Astrocyte of the spinal cord (primary cell): ENCODE results near the gene FUZ.

Source experiments
- DNase-seq: peaks from one replicate; pipeline ENCODE4 v3.0.0; 2011; ENCODE audit warnings: low read depth, low spot score
- H3K4me3 ChIP-seq: 2 replicates; pipeline ENCODE4 v1.5.1; 2011; ENCODE audit warnings: low read depth, mild to moderate bottlenecking, low read length, moderate library complexity
- in situ Hi-C: cut with HindIII; loops from 2 replicates; pipeline ENCODE4 v1.10.0; 2017; ENCODE audit warnings: low sequenced_read_pairs
- TF ChIP-seq, protein P1 (sequence below): IDR thresholded peaks from 2 replicates; pipeline ENCODE4 v1.5.1; 2012; ENCODE audit warnings: low read depth, mild to moderate bottlenecking, low read length, inconsistent platforms

Gene FUZ

DNA sequence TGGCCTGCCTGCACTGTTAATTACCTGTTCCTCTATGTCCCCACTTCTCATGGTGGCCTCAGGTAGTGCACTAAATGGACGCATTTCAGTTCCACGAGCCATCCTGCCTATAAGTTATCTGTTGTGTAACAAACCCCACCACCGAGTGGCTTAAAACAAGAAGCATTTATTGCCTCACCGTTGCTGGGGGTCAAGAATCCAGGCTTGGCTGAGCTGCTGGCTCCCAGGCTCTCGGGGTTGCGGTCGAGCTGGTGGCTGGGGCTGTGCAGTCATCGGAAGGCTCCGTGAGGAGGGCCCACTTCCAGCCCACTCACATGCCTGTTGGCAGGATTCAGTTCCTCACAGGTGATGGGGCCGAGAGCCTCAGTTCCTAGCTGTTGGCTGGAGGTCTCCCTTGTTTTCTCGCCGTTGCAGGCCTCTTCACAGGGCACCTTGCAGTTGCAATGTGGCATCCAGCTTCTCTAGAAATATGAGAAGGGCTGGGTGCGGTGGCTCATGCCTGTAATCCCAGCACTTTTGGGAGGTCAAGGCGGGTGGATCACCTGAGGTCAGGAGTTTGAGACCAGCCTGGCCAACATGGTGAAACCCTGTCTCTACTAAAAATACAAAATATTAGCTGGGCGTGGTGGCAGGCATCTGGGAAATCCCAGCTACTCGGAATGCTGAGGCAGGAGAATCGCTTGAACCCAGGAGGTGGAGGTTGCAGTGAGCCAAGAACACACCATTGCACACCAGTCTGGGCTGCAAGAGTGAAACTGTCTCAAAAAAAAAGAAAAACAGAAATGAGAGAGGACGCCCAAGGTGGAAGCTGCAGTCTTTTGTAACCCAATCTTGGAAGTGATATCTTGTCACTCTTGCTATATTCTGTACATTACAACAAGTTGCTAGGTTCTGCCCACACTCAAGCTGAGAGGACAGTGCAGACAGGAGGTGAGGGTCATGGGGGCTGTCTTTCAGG lies 31.3 kb upstream of the FUZ start:
- TF ChIP-seq, protein P1, sequence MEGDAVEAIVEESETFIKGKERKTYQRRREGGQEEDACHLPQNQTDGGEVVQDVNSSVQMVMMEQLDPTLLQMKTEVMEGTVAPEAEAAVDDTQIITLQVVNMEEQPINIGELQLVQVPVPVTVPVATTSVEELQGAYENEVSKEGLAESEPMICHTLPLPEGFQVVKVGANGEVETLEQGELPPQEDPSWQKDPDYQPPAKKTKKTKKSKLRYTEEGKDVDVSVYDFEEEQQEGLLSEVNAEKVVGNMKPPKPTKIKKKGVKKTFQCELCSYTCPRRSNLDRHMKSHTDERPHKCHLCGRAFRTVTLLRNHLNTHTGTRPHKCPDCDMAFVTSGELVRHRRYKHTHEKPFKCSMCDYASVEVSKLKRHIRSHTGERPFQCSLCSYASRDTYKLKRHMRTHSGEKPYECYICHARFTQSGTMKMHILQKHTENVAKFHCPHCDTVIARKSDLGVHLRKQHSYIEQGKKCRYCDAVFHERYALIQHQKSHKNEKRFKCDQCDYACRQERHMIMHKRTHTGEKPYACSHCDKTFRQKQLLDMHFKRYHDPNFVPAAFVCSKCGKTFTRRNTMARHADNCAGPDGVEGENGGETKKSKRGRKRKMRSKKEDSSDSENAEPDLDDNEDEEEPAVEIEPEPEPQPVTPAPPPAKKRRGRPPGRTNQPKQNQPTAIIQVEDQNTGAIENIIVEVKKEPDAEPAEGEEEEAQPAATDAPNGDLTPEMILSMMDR, result no peak
- in situ Hi-C loops, result no loop called here
- no peak overlapping the region for H3K4me3 ChIP-seq
- DNase-seq, result no peak

DNA sequence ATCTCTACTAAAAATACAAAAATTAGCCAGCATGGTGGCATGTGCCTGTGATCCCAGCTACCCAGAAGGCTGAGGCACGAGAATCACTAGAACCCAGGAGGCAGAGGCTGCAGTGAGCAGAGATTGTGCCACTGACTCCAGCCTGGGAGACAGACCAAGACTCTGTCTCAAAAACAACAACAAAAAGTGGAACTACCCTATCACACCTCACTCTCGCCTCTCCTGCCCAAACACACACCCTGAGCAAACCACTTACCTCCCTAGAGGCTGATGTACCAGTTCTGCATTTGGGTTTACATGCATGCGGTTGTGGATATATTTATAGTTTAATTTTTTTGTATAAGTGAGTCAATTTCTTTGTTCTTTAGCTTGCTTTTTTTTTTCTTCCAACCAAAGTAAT lies 30.2 kb upstream of the FUZ start:
- TF ChIP-seq, protein P1, result no peak
- H3K4me3 ChIP-seq, result no peak overlapping the region
- in situ Hi-C loops, result no loop called here
- no peak for DNase-seq

DNA sequence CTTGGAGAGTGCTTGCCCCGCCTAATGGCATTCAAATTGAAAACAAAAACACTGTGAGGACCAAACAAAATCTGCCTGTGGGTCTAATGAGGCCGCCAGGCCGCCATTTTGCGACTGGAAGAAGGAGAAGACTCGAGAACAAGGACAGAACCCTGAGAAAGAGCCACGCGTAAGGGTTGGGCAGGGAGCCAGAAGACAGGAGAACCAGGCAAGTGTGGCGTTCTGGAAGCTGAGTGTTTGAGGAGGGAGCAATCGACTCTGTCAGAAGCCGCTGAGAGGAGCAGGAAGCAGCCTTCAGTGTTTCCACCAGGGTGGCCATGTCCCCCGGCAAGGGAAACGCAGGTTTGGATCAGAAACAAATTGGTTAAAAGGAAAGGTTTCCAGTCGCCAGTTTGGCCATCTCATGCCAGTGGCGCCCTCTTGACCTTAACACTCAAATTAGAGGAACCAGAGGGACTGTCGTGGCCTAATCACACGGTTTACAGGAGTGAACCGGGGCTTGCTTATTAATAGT lies 27.7 kb upstream of the FUZ start:
- no peak overlapping the region for H3K4me3 ChIP-seq
- in situ Hi-C loops, result no loop called here
- TF ChIP-seq, protein P1, result no peak
- no peak for DNase-seq

DNA sequence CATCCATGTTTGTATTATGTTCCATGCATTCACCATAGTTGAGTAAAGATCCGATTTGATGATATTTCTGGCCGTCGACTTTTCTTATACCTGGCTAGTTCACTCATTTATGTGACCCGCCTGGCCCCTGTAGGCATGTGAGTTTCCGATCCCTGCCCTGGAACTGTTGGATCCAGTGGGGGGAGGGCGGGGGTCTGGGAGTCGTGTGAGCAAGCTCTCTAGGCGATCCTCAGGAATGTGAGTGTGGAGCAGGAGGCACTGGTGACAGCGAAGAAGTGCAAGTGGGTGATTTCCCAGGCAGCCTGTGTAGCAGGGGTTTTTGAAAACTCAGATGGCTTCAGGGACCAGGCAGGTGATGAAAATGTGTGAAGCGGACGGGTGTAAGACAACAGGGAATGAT lies 27.2 kb upstream of the FUZ start:
- DNase-seq, result no peak
- TF ChIP-seq, protein P1, result no peak
- in situ Hi-C loops, result no loop called here
- H3K4me3 ChIP-seq, result no peak overlapping the region

DNA sequence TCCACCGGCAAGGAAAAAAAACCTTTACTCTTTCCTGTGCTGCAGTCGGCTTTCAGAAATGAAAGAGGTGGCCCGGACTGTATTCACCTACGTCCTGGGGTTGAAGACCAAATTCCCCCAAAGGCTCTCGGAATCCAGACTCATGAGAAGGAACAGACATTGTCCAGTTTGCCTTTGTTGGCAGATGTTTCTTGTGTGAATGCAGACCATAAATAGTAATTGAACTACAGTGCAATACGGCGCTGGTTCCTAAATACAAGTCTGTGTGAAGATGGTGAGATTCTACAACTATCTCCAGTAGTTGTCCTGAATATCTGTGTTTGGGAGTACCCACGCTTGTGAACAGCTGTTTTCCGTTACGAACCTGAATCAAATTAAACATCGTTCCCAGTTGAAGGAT lies 26.6 kb upstream of the FUZ start:
- H3K4me3 ChIP-seq, result no peak overlapping the region
- DNase-seq, result no peak
- TF ChIP-seq, protein P1, result no peak
- in situ Hi-C loops, result no loop called here

DNA sequence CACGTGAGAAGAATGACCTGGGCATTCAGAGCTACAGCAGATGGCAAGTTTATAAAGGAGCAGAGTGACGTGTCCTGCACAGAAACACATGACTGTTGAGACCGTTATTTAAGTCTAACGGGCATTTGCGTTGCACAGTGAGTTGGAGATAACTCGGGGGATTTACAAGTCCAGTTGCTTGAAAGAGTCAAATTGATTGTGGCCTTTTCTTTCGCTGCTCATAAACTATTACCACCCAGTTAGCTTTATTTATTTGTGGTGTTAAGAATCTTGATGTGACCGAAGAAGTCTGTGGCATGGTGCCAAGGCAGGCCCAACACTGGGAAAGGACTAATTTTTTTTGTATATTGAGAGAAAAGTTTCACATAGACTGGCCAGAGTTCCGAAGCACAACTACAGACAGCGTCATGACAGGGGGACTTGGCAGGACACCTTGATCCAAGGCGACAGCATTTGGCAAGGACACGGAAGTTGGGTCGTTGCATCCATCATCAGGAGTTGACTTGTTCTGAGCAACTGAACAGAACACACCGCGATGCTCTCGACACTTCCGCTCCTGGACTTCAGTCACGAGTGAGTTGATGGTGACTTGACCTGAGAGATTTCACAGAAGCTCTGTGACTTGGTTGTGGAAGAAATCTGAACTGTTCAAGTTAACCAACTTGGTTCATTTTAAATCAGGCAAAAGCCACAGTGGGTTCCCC lies 25.9 kb upstream of the FUZ start:
- in situ Hi-C loops, result no loop called here
- DNase-seq, result no peak
- H3K4me3 ChIP-seq, result no peak overlapping the region
- TF ChIP-seq, protein P1, result no peak
